ENCODE measurements around the gene GALNT2. TPM values are rescaled to one million over a fixed set of nuclear protein-coding genes. Genes with fewer than 3 reads are reported as not detected.

The GALNT2 gene
- total and polyA plus RNA-seq, 2 experiments from 2014 or later, result 17.8 to 48.3 TPM

DNA sequence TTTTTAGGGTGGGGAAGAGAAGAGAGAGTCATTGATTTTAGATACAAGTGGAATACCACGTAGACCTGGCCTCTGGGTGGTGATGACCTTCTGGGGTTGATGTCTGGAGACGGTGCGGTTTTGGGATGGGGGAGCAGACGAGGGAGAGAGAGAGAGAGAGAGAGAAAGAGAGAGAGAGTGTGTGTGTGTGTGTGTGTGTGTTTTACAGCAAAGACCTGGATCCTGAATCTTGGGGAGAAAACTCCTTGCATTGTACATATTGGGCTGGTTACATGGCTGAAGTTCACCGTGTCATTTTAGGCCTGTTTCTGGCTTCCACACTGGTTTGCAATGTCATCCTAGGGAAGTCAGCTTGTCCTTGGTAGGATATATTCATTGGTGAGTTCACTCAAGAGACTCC is 89.0 kb downstream of the GALNT2 start:
- H3K36me3 Mint-ChIP-seq (ENCODE audit: low read depth), result peaks cover 5% of the 10 kb centered on the region

More for the DNA sequence above, 89.0 kb downstream of the GALNT2 start:
- Histone ChIP-seq H2AFZ (no peak overlapping the region), H3K4me1 (ENCODE audit: insufficient read depth) (peaks cover 3% of the 10 kb centered on the region; the same call in 1 of the 2 replicates), H3K4me3 (no peak overlapping the region), H3K9me2 (ENCODE audit: insufficient read depth) (peaks cover 15% of the 10 kb centered on the region), H3K79me2 (replicated peaks; ENCODE audit: insufficient read depth) (peaks cover 63% of the 10 kb centered on the region), H3K27ac (ENCODE audit: low read depth) (no peak overlapping the region), H3K4me2 (no peak overlapping the region), H3K36me3 (ENCODE audit: insufficient read depth) (no peaks in the 10 kb centered on the region), H3F3A (replicated peaks; ENCODE audit: low read depth) (no peaks in the 10 kb centered on the region), H3K27me3 (ENCODE audit: insufficient read depth) (no peaks in the 10 kb centered on the region), H4K20me1 (replicated peaks; ENCODE audit: insufficient read depth) (no peaks in the 10 kb centered on the region)
- Mint-ChIP-seq H3K27ac (peak overlapping the region; percentile 6; the same call in 1 of the 2 replicates), H3K27me3 (ENCODE audit: insufficient read depth, low read depth, poor library complexity) (no peaks in the 10 kb centered on the region), H3K4me3 (no peak overlapping the region), H3K9me3 (no peaks in the 10 kb centered on the region; the same call in 2 of the 3 replicates), H3K4me1 (peaks cover 23% of the 10 kb centered on the region)
- no peak for TF ChIP-seq POLR2AphosphoS5 (IDR thresholded peaks at IDR 0.05; ENCODE audit: low read depth)
- no peak for TF ChIP-seq ZNF331 (CRISPR knock-in tag; IDR thresholded peaks at IDR 0.05; ENCODE audit: low read depth)
- no peak for TF ChIP-seq EZH2phosphoT487 (IDR thresholded peaks at IDR 0.05; ENCODE audit: unreplicated experiment)
- TF ChIP-seq ZNF114 (CRISPR knock-in tag; IDR thresholded peaks at IDR 0.05), result no peak
- no peak for TF ChIP-seq NANOG (IDR thresholded peaks at IDR 0.05; ENCODE audit: borderline replicate concordance)
- no peak for TF ChIP-seq CREB1 (CRISPR knock-in tag; IDR thresholded peaks at IDR 0.05; ENCODE audit: low read depth)
- no peak for TF ChIP-seq JUNB (IDR thresholded peaks at IDR 0.05; ENCODE audit: unreplicated experiment)
- TF ChIP-seq, protein P1, sequence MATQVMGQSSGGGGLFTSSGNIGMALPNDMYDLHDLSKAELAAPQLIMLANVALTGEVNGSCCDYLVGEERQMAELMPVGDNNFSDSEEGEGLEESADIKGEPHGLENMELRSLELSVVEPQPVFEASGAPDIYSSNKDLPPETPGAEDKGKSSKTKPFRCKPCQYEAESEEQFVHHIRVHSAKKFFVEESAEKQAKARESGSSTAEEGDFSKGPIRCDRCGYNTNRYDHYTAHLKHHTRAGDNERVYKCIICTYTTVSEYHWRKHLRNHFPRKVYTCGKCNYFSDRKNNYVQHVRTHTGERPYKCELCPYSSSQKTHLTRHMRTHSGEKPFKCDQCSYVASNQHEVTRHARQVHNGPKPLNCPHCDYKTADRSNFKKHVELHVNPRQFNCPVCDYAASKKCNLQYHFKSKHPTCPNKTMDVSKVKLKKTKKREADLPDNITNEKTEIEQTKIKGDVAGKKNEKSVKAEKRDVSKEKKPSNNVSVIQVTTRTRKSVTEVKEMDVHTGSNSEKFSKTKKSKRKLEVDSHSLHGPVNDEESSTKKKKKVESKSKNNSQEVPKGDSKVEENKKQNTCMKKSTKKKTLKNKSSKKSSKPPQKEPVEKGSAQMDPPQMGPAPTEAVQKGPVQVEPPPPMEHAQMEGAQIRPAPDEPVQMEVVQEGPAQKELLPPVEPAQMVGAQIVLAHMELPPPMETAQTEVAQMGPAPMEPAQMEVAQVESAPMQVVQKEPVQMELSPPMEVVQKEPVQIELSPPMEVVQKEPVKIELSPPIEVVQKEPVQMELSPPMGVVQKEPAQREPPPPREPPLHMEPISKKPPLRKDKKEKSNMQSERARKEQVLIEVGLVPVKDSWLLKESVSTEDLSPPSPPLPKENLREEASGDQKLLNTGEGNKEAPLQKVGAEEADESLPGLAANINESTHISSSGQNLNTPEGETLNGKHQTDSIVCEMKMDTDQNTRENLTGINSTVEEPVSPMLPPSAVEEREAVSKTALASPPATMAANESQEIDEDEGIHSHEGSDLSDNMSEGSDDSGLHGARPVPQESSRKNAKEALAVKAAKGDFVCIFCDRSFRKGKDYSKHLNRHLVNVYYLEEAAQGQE (IDR thresholded peaks at IDR 0.05; ENCODE audit: unreplicated experiment), result no peak
- TF ChIP-seq, protein P2, sequence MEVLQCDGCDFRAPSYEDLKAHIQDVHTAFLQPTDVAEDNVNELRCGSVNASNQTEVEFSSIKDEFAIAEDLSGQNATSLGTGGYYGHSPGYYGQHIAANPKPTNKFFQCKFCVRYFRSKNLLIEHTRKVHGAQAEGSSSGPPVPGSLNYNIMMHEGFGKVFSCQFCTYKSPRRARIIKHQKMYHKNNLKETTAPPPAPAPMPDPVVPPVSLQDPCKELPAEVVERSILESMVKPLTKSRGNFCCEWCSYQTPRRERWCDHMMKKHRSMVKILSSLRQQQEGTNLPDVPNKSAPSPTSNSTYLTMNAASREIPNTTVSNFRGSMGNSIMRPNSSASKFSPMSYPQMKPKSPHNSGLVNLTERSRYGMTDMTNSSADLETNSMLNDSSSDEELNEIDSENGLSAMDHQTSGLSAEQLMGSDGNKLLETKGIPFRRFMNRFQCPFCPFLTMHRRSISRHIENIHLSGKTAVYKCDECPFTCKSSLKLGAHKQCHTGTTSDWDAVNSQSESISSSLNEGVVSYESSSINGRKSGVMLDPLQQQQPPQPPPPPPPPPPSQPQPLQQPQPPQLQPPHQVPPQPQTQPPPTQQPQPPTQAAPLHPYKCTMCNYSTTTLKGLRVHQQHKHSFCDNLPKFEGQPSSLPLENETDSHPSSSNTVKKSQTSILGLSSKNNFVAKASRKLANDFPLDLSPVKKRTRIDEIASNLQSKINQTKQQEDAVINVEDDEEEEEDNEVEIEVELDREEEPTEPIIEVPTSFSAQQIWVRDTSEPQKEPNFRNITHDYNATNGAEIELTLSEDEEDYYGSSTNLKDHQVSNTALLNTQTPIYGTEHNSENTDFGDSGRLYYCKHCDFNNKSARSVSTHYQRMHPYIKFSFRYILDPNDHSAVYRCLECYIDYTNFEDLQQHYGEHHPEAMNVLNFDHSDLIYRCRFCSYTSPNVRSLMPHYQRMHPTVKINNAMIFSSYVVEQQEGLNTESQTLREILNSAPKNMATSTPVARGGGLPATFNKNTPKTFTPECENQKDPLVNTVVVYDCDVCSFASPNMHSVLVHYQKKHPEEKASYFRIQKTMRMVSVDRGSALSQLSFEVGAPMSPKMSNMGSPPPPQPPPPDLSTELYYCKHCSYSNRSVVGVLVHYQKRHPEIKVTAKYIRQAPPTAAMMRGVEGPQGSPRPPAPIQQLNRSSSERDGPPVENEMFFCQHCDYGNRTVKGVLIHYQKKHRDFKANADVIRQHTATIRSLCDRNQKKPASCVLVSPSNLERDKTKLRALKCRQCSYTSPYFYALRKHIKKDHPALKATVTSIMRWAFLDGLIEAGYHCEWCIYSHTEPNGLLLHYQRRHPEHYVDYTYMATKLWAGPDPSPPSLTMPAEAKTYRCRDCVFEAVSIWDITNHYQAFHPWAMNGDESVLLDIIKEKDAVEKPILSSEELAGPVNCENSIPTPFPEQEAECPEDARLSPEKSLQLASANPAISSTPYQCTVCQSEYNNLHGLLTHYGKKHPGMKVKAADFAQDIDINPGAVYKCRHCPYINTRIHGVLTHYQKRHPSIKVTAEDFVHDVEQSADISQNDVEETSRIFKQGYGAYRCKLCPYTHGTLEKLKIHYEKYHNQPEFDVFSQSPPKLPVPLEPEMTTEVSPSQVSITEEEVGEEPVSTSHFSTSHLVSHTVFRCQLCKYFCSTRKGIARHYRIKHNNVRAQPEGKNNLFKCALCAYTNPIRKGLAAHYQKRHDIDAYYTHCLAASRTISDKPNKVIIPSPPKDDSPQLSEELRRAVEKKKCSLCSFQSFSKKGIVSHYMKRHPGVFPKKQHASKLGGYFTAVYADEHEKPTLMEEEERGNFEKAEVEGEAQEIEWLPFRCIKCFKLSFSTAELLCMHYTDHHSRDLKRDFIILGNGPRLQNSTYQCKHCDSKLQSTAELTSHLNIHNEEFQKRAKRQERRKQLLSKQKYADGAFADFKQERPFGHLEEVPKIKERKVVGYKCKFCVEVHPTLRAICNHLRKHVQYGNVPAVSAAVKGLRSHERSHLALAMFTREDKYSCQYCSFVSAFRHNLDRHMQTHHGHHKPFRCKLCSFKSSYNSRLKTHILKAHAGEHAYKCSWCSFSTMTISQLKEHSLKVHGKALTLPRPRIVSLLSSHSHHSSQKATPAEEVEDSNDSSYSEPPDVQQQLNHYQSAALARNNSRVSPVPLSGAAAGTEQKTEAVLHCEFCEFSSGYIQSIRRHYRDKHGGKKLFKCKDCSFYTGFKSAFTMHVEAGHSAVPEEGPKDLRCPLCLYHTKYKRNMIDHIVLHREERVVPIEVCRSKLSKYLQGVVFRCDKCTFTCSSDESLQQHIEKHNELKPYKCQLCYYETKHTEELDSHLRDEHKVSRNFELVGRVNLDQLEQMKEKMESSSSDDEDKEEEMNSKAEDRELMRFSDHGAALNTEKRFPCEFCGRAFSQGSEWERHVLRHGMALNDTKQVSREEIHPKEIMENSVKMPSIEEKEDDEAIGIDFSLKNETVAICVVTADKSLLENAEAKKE (CRISPR knock-in tag; IDR thresholded peaks at IDR 0.05), result no peak
- TF ChIP-seq EZH2 (IDR thresholded peaks at IDR 0.05; ENCODE audit: low read depth, unreplicated experiment), result no peak
- TF ChIP-seq, protein P3, sequence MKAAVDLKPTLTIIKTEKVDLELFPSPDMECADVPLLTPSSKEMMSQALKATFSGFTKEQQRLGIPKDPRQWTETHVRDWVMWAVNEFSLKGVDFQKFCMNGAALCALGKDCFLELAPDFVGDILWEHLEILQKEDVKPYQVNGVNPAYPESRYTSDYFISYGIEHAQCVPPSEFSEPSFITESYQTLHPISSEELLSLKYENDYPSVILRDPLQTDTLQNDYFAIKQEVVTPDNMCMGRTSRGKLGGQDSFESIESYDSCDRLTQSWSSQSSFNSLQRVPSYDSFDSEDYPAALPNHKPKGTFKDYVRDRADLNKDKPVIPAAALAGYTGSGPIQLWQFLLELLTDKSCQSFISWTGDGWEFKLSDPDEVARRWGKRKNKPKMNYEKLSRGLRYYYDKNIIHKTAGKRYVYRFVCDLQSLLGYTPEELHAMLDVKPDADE (IDR thresholded peaks at IDR 0.05), result no peak
- TF ChIP-seq STAT1 (IDR thresholded peaks at IDR 0.05; ENCODE audit: unreplicated experiment), result no peak
- TF ChIP-seq, protein P4, sequence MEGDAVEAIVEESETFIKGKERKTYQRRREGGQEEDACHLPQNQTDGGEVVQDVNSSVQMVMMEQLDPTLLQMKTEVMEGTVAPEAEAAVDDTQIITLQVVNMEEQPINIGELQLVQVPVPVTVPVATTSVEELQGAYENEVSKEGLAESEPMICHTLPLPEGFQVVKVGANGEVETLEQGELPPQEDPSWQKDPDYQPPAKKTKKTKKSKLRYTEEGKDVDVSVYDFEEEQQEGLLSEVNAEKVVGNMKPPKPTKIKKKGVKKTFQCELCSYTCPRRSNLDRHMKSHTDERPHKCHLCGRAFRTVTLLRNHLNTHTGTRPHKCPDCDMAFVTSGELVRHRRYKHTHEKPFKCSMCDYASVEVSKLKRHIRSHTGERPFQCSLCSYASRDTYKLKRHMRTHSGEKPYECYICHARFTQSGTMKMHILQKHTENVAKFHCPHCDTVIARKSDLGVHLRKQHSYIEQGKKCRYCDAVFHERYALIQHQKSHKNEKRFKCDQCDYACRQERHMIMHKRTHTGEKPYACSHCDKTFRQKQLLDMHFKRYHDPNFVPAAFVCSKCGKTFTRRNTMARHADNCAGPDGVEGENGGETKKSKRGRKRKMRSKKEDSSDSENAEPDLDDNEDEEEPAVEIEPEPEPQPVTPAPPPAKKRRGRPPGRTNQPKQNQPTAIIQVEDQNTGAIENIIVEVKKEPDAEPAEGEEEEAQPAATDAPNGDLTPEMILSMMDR (conservative IDR thresholded peaks at IDR 0.05; ENCODE audit: low read depth in 2 of 2), result no peak
- ATAC-seq (no peak), DNase-seq (ENCODE audit: low spot score) (no peak)

Measured in GM23338 (cell line).